K562 (cell line): ENCODE data around the gene GCNT3. TPM values are rescaled to one million over a fixed set of nuclear protein-coding genes. Genes with fewer than 3 reads are reported as not detected.
A peak's percentile ranks its signal among the peaks of the same experiment; 100 is the strongest.
"Not testable (repeated sequence)": the region's sequence is repeated elsewhere in the genome, so short reads cannot be mapped to it uniquely, and the experiment has no call there.

Experiments used
- ATAC-seq: fragments of 200-7000 bp; cut with Tn5 transposase; 3 replicates; pipeline ENCODE4 v1.9.1; 2020; ENCODE audit warnings: moderate library complexity
- BruUV-seq: library from RNA; stranded (reverse); fragments of 400-500 nt; replicated peaks from 2 replicates; lab custom pipeline; 2021; lab: Mats Ljungman, UMichigan
- CTCF ChIA-PET: fragments of 300-600 bp; formaldehyde crosslinking; extraction: SDS; loops from one replicate; lab custom pipeline; 2021; ENCODE audit warnings: low intra/inter-chr PET ratio; lab: Yijun Ruan, JAX
- POLR2A ChIA-PET: fragments of 300-600, 350-650 bp; sonication (Branson Sonifier 250); formaldehyde crosslinking; extraction: SDS; loops from one replicate; lab custom pipeline; 2021; ENCODE audit warnings: antibody characterized with exemption, inconsistent platforms; lab: Yijun Ruan, JAX
- DNase-seq, 4 experiments: peaks; one replicate each; pipeline versions ENCODE4 v3.0.0 to v3.0.0-alpha.2; 2011 to 2018; ENCODE audit warnings: low spot score in 3 of 4, mixed read lengths in 3 of 4; ENCODE audit errors: extremely low read depth in 1 of 4
- FAIRE-seq: peaks from 2 replicates; lab custom pipeline; 2011; peaks lifted over from hg19 to GRCh38; lab: Jason Lieb, UNC
- H2AFZ ChIP-seq: 2 replicates; pipeline ENCODE4 v1.6.0; 2011; ENCODE audit warnings: low read depth, low read length, control low read depth, inconsistent platforms
- H3K27ac ChIP-seq: fragments of 200-600 bp; 3 replicates; pipeline ENCODE4 v1.8.0; 2011; ENCODE audit warnings: low read depth, mild to moderate bottlenecking, control low read depth, inconsistent platforms, low read length, moderate library complexity, mixed read lengths; ENCODE audit errors: extremely low read depth
- H3K27me3 ChIP-seq, 2 experiments: fragments of 300-600 bp in 1 of 2; 2 replicates in 1 of 2; 3 replicates in 1 of 2; pipeline versions ENCODE4 v1.6.0 to v1.8.0; 2011; ENCODE audit warnings: inconsistent platforms in 2 of 2, low read length in 2 of 2, mild to moderate bottlenecking in 1 of 2, mixed read lengths in 1 of 2, moderate library complexity in 1 of 2; ENCODE audit not compliant: control insufficient read depth in 2 of 2, insufficient read depth in 2 of 2
- H3K36me3 ChIP-seq: fragments of 300-600 bp; 3 replicates; pipeline ENCODE4 v1.8.0; 2011; ENCODE audit warnings: mild to moderate bottlenecking, low read length, inconsistent platforms; ENCODE audit not compliant: control insufficient read depth, insufficient read depth
- H3K4me1 ChIP-seq, 2 experiments: fragments of 200-600 bp in 1 of 2; replicated peaks in 1 of 2; 2 replicates in 1 of 2; 3 replicates in 1 of 2; pipeline versions ENCODE4 v1.5.1 to v1.8.0; 2011; ENCODE audit warnings: inconsistent platforms in 2 of 2, low read length in 2 of 2, mild to moderate bottlenecking in 1 of 2, mixed read lengths in 1 of 2, moderate library complexity in 1 of 2; ENCODE audit not compliant: control insufficient read depth in 2 of 2, insufficient read depth in 2 of 2
- H3K4me2 ChIP-seq: 2 replicates; pipeline ENCODE4 v1.6.1; 2011; ENCODE audit warnings: low read length, control low read depth, inconsistent platforms, mixed read lengths; ENCODE audit not compliant: insufficient read depth
- H3K4me3 ChIP-seq: fragments of 200-600 bp; sonication (generic), shearing (Covaris generic); 2 replicates; pipeline ENCODE4 v1.5.1; 2016; ENCODE audit warnings: control low read depth, inconsistent platforms
- H3K79me2 ChIP-seq: fragments of 200-600 bp; 3 replicates; pipeline ENCODE4 v1.8.0; 2011; ENCODE audit warnings: low read length, inconsistent platforms; ENCODE audit not compliant: control insufficient read depth, insufficient read depth
- H3K9ac ChIP-seq, 2 experiments: 2 replicates each; pipeline versions ENCODE4 v1.6.0 to v1.6.1; 2011; ENCODE audit warnings: low read depth in 2 of 2, low read length in 2 of 2, control low read depth in 1 of 2, inconsistent platforms in 1 of 2, mild to moderate bottlenecking in 1 of 2, mixed read lengths in 1 of 2; ENCODE audit not compliant: insufficient read depth in 1 of 2
- H3K9me1 ChIP-seq: one replicate; pipeline ENCODE4 v1.6.0; 2011; ENCODE audit warnings: inconsistent platforms, mild to moderate bottlenecking, low read length, moderate library complexity; ENCODE audit not compliant: control insufficient read depth, insufficient read depth
- H3K9me3 ChIP-seq: replicated peaks from 2 replicates; pipeline ENCODE4 v1.5.1; 2011; ENCODE audit warnings: low read depth, low read length, inconsistent platforms; ENCODE audit not compliant: control insufficient read depth, insufficient read depth
- H4K20me1 ChIP-seq: replicated peaks from 2 replicates; pipeline ENCODE4 v1.6.1; 2011; ENCODE audit warnings: low read length, inconsistent platforms, mixed read lengths; ENCODE audit not compliant: control insufficient read depth, insufficient read depth
- HNRNPL ChIP-seq: fragments of 200-400 bp; formaldehyde crosslinking; IDR thresholded peaks from 2 replicates; pipeline ENCODE4 v1.6.1; 2017; ENCODE audit warnings: low read depth, mild to moderate bottlenecking, low read length
- ZNF316 ChIP-seq: fragments of 450-650 bp; IDR thresholded peaks from 2 replicates; pipeline ENCODE4 v1.6.1; 2016
- WGBS: fragments of 100-300 bp; shearing (Covaris generic); methylation state at CpG from one replicate; pipeline ENCODE4 v1.1.6; 2016; ENCODE audit warnings: low coverage, mixed read lengths; ENCODE audit not compliant: insufficient coverage; ENCODE audit errors: missing lambda C conversion rate; 5-methylcytosine and 5-hydroxymethylcytosine counted together
- in situ Hi-C: fragments of 300-500 bp; cut with MboI; formaldehyde crosslinking; loops from 4 replicates; pipeline ENCODE4 v1.15.0; 2018; ENCODE audit warnings: inconsistent platforms, mixed read lengths
- intact Hi-C: fragments of 100-400 bp; cut with micrococcal nuclease; formaldehyde crosslinking; loops from 2 replicates; pipeline ENCODE4 v1.14.2; 2022
- polyA plus RNA-seq, 8 experiments: library from polyadenylated mRNA; depleted of rRNA in 4 of 8; stranded (reverse) in 5 of 8; unstranded in 3 of 8; fragments of >200 nt; fragmentation: Nextera tagmentation in 2 of 8; fragmentation: Illumina TruSeq in 1 of 8; extraction: Ambion mirVana in 2 of 8; extraction: Trizol in 1 of 8; gene quantifications; 2 replicates each; pipeline versions ENCODE4 v1.2.1 to v1.2.3, GENCODE V29; 2011 to 2014; ENCODE audit warnings: inconsistent platforms in 1 of 8, missing spikeins in 1 of 8
- total RNA-seq, 7 experiments: library from RNA; depleted of rRNA in 6 of 7; stranded (reverse); fragments of >200 nt in 6 of 7; fragmentation: Illumina TruSeq in 2 of 7; extraction: Trizol in 2 of 7; gene quantifications; 2 replicates each; pipeline versions ENCODE4 v1.2.1 to v1.2.3, GENCODE V29; 2011 to 2021; ENCODE audit warnings: low replicate concordance in 1 of 7
- TF ChIP-seq, protein P1 (sequence below), 3 experiments: IDR thresholded peaks in 2 of 3; conservative IDR thresholded peaks in 1 of 3; 2 replicates each; pipeline ENCODE4 v1.5.1; 2011 to 2012; ENCODE audit warnings: low read length in 3 of 3, mild to moderate bottlenecking in 3 of 3, control low read depth in 2 of 3, improper control_type of control experiment in 1 of 3, inconsistent platforms in 1 of 3, low read depth in 1 of 3, mixed read lengths in 1 of 3, moderate library complexity in 1 of 3; ENCODE audit not compliant: insufficient read depth in 2 of 3

Gene GCNT3
- total and polyA plus RNA-seq, 9 of the 15 experiments (the other 6 are each of a cell fraction or from before 2014, with no cell fraction given), result 0.07 to 0.35 (median 0.11) TPM; not detected in 4

- CTCF ChIA-PET, result no interaction called here
Observed at GRCh38 chr15:59636184-59636583, 24.6 kb downstream of the GCNT3 start.

GRCh38 chr15:59637507-59637906, 25.9 kb downstream of the GCNT3 start:
- 93% methylated on average over 2 of the region's 2 CpGs for WGBS
- H3K4me1 ChIP-seq, H3K27ac ChIP-seq, H3K9me3 ChIP-seq, DNase-seq, H3K4me2 ChIP-seq, H4K20me1 ChIP-seq, H3K9ac ChIP-seq, H3K79me2 ChIP-seq, H3K4me3 ChIP-seq, H2AFZ ChIP-seq, in situ Hi-C loops, CTCF ChIA-PET, BruUV-seq, H3K27me3 ChIP-seq: not testable (repeated sequence)
- H3K36me3 ChIP-seq, result peaks cover 43% of the 10 kb centered on the region
- POLR2A ChIA-PET, result interaction anchor here (0.7 to 1.5 kb wide), 3 partner anchors 11 to 87 kb away, joined by 3 to 5 read pairs (median 3); partner anchors contain the start of gene GTF2A2
- ATAC-seq (peak; percentile 50), FAIRE-seq (peak; percentile 76)
- TF ChIP-seq, protein P1, sequence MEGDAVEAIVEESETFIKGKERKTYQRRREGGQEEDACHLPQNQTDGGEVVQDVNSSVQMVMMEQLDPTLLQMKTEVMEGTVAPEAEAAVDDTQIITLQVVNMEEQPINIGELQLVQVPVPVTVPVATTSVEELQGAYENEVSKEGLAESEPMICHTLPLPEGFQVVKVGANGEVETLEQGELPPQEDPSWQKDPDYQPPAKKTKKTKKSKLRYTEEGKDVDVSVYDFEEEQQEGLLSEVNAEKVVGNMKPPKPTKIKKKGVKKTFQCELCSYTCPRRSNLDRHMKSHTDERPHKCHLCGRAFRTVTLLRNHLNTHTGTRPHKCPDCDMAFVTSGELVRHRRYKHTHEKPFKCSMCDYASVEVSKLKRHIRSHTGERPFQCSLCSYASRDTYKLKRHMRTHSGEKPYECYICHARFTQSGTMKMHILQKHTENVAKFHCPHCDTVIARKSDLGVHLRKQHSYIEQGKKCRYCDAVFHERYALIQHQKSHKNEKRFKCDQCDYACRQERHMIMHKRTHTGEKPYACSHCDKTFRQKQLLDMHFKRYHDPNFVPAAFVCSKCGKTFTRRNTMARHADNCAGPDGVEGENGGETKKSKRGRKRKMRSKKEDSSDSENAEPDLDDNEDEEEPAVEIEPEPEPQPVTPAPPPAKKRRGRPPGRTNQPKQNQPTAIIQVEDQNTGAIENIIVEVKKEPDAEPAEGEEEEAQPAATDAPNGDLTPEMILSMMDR (IDR thresholded peaks at IDR 0.05 in 2 of 3, conservative IDR thresholded peaks at IDR 0.05 in 1 of 3; ENCODE audit: insufficient read depth in 2 of 3, low read depth in 1 of 3, low read length in 3 of 3), result peak in 1 of 3 experiments; percentile 36; a peak in 2 of 6 replicates
- peak; percentile 14; the same call in 1 of the 2 replicates for TF ChIP-seq ZNF316
- TF ChIP-seq, all 486 proteins: peak for 2; not testable (repeated sequence) for 484
- H3K9me1 ChIP-seq, intact Hi-C loops: not testable (repeated sequence)

More at GRCh38 chr15:59636184-59636583, 24.6 kb downstream of the GCNT3 start:
- Histone ChIP-seq H4K20me1 (no peaks in the 10 kb centered on the region), H3K27me3 (no peaks in the 10 kb centered on the region; a peak in 1 of 5 replicates), H3K4me1 (no peaks in the 10 kb centered on the region), H3K79me2 (no peaks in the 10 kb centered on the region), H3K36me3 (peaks cover 32% of the 10 kb centered on the region; the same call in 2 of the 3 replicates), H3K9ac (no peak overlapping the region), H2AFZ (no peak overlapping the region), H3K9me3 (no peaks in the 10 kb centered on the region), H3K9me1 (no peaks in the 10 kb centered on the region), H3K4me2 (no peak overlapping the region), H3K27ac (no peak overlapping the region), H3K4me3 (no peak overlapping the region)
- DNase-seq (no peak), ATAC-seq (no peak), FAIRE-seq (no peak)
- in situ Hi-C loops, result no loop called here
- no peak for TF ChIP-seq HNRNPL
- POLR2A ChIA-PET, result interaction anchor here (1.5 to 2.2 kb wide), 2 partner anchors 8 to 12 kb away, joined by 5 to 7 read pairs; no protein-coding TSS in a partner anchor
- intact Hi-C loops, result no loop called here
- BruUV-seq, result no TSS peak
- WGBS, result 62% methylated on average over 3 of the region's 3 CpGs
